ENCODE data around the gene FAM234B. TPM values are rescaled to one million over a fixed set of nuclear protein-coding genes. Genes with fewer than 3 reads are reported as not detected.
A peak's percentile ranks its signal among the peaks of the same experiment; 100 is the strongest.

FAM234B gene
- total RNA-seq, 1 experiment from 2014 or later = 20.8 TPM

DNA sequence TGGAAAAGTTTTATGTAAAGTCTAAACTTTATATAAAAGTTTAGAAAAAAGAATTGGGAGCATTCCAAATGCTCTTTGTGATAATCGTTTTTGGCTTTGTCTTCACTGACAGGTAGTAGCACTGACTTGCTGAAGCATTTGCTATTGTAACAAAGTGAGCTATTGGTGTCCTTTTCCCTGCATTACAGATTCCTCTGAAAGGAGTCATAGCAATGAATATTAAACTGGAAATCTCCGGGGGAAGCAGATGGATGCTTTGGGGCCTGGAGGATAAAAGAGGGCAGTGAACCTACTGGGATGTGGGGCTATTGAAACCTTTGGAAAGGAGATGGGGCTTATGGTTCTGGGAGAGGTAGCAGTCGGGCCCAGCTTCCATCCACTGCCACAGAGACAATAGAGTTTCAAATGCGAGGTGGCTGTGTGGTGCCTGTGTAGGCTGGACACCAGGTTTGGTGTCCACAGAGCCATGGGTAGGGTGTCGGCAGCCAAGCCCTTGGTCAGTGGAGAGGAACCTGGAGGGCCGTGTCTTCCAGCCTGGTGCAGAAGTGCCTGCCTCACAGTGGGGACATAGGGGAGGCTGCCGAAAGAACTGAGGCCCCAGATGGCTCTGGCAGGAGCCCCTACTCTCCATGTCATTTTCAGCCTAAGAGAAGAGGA is 49.1 kb downstream of the FAM234B start:
- Histone ChIP-seq H3K18ac (ENCODE audit: insufficient read length, low read depth, low read length) (no peak overlapping the region), H3T11ph (ENCODE audit: low read length) (no peak overlapping the region), H3K23ac (ENCODE audit: insufficient read length, low read depth, low read length) (no peak overlapping the region), H3K4ac (ENCODE audit: low read depth, low read length) (no peak overlapping the region), H2BK120ac (ENCODE audit: low read depth, low read length, poor library complexity, severe bottlenecking) (no peak overlapping the region), H2BK15ac (ENCODE audit: low read depth, low read length) (no peak overlapping the region), H3K4me2 (ENCODE audit: insufficient read depth, insufficient read length, low read length) (no peak overlapping the region), H2AFZ (ENCODE audit: low read length) (no peak overlapping the region), H2BK12ac (ENCODE audit: insufficient read length, low read depth, low read length) (no peak overlapping the region), H4K5ac (ENCODE audit: insufficient read length, low read depth, low read length) (no peak overlapping the region), H3K27me3 (ENCODE audit: insufficient read depth, low read length) (no peaks in the 10 kb centered on the region), H4K20me1 (ENCODE audit: control insufficient read depth, insufficient read depth, insufficient read length) (no peaks in the 10 kb centered on the region), H2BK5ac (ENCODE audit: insufficient read length, low read length) (no peak overlapping the region), H2AK5ac (ENCODE audit: insufficient read length, low read length) (no peak overlapping the region), H3K23me2 (ENCODE audit: insufficient read length, low read depth, low read length, poor library complexity, severe bottlenecking) (no peaks in the 10 kb centered on the region), H3K79me2 (ENCODE audit: insufficient read depth, low read length) (no peaks in the 10 kb centered on the region), H4K91ac (ENCODE audit: insufficient read length, low read depth, low read length) (no peak overlapping the region), H3K9ac (ENCODE audit: extremely low read depth, insufficient read length, low read length) (no peak overlapping the region), H3K27ac (ENCODE audit: insufficient read length, low read depth, low read length) (no peak overlapping the region), H3K14ac (ENCODE audit: insufficient read depth, low read length) (no peak overlapping the region), H3K9me3 (ENCODE audit: control insufficient read depth, low read depth, low read length) (no peaks in the 10 kb centered on the region), H3K56ac (ENCODE audit: insufficient read length, low read depth, low read length) (no peak overlapping the region), H4K8ac (replicated peaks; ENCODE audit: insufficient read length, low read depth, low read length) (no peak overlapping the region), H3K4me1 (ENCODE audit: insufficient read depth, low read length) (peaks cover 15% of the 10 kb centered on the region), H3K79me1 (ENCODE audit: insufficient read depth, low read depth, low read length, poor library complexity, severe bottlenecking) (no peaks in the 10 kb centered on the region), H2BK20ac (ENCODE audit: low read depth, low read length, poor library complexity, severe bottlenecking) (no peak overlapping the region)
- Mint-ChIP-seq H3K27me3 (ENCODE audit: low read depth) (no peaks in the 10 kb centered on the region), H3K4me1 (peaks cover 37 to 41% of the 10 kb centered on the region in 2 experiments), H3K9me3 (no peaks in the 10 kb centered on the region; a peak in 1 of 5 replicates), H3K36me3 (ENCODE audit: insufficient read depth in 1 of 3, low read depth in 3 of 3) (peaks cover 0 to 1% (median 0%) of the 10 kb centered on the region in 3 experiments; a peak in 1 of 7 replicates), H3K27ac (peak overlapping the region in 2 of 3 experiments; percentile 10 to 61; a peak in 3 of 7 replicates), H3K4me3 (no peak overlapping the region)
- TF ChIP-seq, protein P1, sequence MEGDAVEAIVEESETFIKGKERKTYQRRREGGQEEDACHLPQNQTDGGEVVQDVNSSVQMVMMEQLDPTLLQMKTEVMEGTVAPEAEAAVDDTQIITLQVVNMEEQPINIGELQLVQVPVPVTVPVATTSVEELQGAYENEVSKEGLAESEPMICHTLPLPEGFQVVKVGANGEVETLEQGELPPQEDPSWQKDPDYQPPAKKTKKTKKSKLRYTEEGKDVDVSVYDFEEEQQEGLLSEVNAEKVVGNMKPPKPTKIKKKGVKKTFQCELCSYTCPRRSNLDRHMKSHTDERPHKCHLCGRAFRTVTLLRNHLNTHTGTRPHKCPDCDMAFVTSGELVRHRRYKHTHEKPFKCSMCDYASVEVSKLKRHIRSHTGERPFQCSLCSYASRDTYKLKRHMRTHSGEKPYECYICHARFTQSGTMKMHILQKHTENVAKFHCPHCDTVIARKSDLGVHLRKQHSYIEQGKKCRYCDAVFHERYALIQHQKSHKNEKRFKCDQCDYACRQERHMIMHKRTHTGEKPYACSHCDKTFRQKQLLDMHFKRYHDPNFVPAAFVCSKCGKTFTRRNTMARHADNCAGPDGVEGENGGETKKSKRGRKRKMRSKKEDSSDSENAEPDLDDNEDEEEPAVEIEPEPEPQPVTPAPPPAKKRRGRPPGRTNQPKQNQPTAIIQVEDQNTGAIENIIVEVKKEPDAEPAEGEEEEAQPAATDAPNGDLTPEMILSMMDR (conservative IDR thresholded peaks at IDR 0.05) = no peak
- WGBS (ENCODE audit: extremely low coverage, insufficient read length, low lambda C conversion rate) = no CpG with 5 or more reads among the region's 7 CpGs
- DNase-seq = no peak
